Stimulated activated CD8-positive, alpha-beta memory T cell treated with anti-CD3 and anti-CD28 coated beads, Interleukin-12 subunit alpha, Interleukin-12 subunit beta, amount 100 ng/mL, for 24 hours (primary cell): ENCODE data around the gene LIMS2.

ENCODE experiments used
- DNase-seq: peaks from one replicate; pipeline ENCODE4 v3.0.0-alpha.2; 2020; ENCODE audit errors: extremely low read depth

The LIMS2 gene

DNA sequence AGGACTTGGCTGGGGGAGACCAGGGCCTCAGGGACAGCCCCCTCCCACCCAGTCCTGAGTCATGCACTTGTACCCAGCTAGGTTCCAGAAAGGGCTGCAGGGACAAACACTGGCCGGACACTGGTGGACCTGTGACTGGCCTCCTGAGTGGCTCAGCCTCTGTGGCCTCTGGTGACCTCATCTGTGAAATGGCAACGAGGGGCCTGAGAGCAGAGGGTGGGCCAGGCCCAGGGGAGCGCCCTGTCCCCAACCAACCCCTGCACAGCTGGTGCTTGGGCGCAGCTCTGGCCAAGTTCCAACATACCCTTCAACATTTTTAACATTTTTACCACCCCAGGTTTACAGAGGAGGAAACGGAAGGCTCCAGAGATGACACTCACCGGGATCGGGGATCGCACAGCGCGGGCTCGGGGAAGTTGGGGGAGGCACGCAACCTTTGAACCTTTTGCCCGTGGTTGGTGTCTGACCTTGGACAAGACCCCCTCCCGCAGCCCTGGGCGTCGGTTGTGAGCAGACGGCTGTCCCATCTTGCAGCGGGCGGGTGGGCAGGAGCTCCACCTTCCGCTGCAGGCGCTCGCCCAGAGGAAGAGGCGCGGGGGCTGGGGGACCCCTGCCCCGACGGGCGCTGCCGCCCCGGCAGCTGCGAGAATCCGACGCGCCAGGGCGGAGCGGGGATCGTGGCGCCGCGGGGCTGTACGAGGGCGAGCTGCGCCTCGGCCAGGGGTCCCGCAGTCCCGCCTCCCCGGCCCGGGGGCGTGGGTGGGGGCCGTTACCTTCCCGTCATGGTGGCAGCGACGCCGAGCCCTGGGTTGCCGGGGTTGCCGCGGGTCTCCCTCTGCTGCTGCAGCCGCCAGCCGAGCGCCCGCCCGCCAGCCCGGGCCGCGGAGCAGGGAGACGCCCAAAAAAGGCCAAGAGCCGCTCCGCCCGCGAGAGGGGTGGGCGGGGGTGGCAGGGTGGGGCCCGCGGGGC is 805 bp downstream of the LIMS2 start:
- no peak for DNase-seq

GRCh38 chr2:127673291-127674069 is 1.9 kb downstream of the LIMS2 start:
- no peak for DNase-seq

- no peak for DNase-seq
These were observed 2.7 kb downstream of the LIMS2 start for GRCh38 chr2:127672341-127673224.

GRCh38 chr2:127671557-127672302 is 3.6 kb downstream of the LIMS2 start:
- DNase-seq: no peak

- no peak for DNase-seq
These were observed 4.4 kb downstream of the LIMS2 start for GRCh38 chr2:127670957-127671290.

DNA sequence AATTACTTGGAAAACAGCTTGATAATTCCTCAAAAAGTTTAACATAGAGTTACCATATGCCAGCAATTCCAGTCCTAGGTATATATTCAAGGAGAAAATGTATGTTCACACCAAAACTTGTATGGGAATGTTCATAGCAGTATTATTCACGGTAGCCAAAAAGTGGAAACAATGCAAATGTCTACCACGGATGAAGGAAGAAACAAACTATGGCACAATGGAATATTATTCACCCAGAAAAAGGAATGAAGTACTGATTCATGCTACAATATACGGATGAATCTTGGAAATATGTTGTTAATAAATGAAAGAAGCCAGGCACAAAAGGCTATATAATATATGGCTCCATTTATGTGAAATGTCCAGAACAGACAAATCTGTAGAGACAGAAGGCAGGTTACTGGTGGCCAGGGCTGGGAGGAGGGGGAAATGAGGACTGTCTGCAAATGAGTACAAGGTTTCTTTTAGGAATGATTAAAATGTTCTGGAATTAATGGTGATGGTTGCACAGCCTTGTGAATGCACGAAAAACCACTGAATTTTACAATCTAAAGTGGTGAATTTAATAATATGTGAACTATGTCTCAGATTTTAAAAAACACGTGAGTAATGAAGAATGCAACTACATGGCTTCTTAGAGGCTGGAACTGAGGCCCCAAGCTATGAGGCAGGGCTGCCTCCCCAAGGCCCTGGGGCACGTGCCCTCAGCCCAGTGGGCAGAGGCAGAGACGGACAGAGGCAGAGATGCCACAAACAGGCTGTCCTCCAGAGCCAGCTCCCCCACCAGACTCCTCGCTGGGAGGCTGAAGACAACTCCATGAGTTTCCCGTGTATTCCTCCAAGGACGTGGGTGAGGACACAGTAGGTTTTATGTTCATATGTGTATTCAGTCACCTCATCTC is 5.0 kb downstream of the LIMS2 start:
- no peak for DNase-seq

DNA sequence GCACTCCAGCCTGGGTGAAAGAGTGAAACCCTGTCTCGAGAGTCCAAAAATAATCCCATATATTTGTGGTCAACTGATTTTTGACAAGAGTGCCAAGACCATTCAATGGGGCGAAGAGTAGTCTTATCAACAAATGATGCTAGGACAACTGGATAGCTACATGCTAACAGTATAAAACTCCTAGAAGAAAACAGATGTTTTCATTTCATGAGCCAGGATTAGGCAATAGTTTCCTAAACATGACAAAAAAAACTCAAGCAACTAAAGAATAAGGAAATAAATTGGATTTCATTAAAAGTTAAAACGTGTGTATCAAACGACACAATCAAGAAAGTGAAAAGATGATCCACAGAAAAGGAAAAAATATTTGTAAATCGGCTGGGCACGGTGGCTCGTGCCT is 6.3 kb downstream of the LIMS2 start:
- no peak for DNase-seq

- no peak for DNase-seq
These were observed 9.9 kb downstream of the LIMS2 start for GRCh38 chr2:127665267-127665893.

DNA sequence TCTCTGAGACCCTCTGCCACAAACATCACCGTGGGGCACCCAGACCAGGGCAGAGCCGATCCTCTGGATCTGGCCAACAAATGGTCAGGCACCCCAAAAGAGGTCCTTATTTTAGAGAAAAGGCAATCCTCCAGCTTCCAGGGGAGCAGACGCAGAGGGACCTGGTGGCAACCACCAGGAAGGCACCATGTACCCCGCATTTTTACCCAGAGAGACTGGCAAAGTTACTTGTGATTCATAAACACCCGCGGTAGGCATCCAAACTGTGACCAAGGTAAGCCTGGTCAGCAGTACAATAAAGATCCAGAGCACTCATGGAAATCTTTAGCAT is 10.5 kb downstream of the LIMS2 start:
- no peak for DNase-seq

- no peak for DNase-seq
These were observed 11.1 kb downstream of the LIMS2 start for GRCh38 chr2:127664065-127664894.

DNA sequence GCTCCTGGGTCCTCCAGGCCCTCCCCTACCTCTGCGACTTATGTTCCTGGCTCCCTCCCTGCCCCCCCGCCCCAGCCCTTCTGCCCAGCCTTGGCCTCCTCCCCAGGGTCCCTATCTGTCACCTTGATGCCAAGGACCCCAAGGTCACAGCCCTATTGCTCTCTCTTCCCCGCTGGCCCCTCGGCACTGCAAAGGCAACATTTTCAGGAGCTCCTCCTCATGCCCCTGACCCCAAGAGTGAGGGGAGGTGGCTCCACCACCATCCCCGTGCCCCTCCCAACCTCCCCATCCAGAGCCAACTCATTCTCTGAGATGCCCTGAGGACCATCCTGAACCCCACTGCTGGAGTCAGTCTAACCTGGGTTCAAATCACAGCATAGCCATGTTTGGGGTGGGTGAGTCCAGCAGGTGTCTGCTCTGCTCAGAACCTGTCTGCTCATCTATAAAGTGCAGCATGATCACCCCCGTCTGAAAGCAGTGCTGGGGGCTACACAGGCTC is 11.7 kb downstream of the LIMS2 start:
- DNase-seq: no peak

GRCh38 chr2:127662937-127663565 is 12.3 kb downstream of the LIMS2 start:
- DNase-seq: no peak

DNA sequence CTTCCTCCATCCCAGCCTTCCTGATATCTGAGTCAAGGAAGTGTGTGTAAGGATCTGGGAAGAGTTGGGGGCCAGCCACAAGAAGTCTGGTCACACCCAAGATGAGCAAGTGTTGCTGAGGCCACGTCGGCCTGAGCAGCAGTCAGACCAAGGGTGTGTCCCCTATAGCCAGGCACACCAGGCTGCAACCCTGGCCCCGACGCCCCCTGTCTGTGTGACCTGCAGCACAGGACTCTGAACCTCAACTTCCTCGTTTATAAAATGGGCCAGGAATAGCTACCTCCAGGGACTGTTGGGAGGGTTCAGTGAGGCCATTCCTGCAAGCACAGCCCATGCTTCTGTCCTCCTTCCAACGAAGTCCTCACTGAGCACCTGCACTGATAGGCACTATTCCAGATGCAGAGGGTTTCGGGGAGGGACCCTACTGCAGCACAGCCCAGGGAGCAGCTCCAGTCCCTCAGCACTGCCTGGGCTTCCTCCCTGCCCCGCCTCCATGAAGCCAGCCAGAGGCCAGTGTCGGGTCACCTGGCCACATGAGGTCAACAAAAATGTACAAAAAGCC is 13.3 kb downstream of the LIMS2 start:
- no peak for DNase-seq

- no peak for DNase-seq
These were observed 14.2 kb downstream of the LIMS2 start for GRCh38 chr2:127661072-127661649.

- DNase-seq: no peak
These were observed 15.1 kb downstream of the LIMS2 start for GRCh38 chr2:127660291-127660578.

- DNase-seq: no peak
These were observed 15.7 kb downstream of the LIMS2 start for GRCh38 chr2:127659408-127660290.
